Breast epithelium (tissue), 3 donors: ENCODE measurements around the gene ELOVL6.

ENCODE experiments used
- POLR2A ChIP-seq: fragments of 450-650 bp; IDR thresholded peaks from one replicate; pipeline ENCODE4 v1.6.1; 2016; ENCODE audit warnings: antibody characterized with exemption, mild to moderate bottlenecking, moderate library complexity
- POLR2AphosphoS5 ChIP-seq, 3 donors: sonication (generic); formaldehyde crosslinking; IDR thresholded peaks; one replicate each; pipeline ENCODE4 v1.6.1; 2017; ENCODE audit warnings: antibody characterized with exemption in 3 of 3
- TF ChIP-seq, protein P1 (sequence below), 3 donors: fragments of 450-650 bp; IDR thresholded peaks; one replicate each; pipeline ENCODE4 v1.5.1; 2016 to 2017; ENCODE audit warnings: antibody characterized with exemption in 3 of 3, mild to moderate bottlenecking in 3 of 3, moderate library complexity in 3 of 3

DNA sequence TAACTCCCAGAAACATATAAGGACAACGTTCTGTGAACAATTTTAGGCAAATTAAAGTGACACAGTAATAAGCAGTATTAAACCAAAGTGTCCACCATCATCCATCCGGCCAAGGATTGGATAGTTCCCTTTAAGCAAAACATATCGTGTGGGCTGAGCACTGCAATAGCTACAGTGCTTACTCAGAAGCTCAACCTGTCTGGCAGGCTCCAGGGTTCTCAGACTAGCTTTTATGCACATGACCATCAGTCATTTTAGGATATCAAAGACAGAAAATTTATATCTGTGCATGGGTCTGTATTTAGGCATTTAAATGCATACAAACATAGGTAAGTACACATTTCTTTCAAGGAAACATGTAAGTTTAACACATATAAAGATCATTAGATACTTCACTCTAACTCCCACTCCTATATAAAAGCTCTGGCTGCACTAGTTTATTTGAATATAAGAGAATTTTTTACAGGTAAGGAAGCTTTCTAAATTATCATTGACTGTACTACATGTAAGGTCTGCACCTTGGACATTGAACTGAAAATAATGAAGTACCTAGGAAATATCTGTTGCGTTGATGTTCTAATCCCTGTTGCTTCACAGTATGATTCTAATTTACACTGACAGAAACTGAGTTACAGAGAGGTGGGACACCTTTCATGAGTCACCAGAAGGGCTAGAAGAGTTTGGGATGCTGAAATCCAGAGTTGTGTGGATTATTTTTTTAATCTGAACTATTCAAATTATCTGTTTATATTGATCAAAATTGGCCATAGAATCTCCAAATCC is 67.6 kb downstream of the ELOVL6 start:
- no peak for TF ChIP-seq POLR2A
- TF ChIP-seq, protein P1, sequence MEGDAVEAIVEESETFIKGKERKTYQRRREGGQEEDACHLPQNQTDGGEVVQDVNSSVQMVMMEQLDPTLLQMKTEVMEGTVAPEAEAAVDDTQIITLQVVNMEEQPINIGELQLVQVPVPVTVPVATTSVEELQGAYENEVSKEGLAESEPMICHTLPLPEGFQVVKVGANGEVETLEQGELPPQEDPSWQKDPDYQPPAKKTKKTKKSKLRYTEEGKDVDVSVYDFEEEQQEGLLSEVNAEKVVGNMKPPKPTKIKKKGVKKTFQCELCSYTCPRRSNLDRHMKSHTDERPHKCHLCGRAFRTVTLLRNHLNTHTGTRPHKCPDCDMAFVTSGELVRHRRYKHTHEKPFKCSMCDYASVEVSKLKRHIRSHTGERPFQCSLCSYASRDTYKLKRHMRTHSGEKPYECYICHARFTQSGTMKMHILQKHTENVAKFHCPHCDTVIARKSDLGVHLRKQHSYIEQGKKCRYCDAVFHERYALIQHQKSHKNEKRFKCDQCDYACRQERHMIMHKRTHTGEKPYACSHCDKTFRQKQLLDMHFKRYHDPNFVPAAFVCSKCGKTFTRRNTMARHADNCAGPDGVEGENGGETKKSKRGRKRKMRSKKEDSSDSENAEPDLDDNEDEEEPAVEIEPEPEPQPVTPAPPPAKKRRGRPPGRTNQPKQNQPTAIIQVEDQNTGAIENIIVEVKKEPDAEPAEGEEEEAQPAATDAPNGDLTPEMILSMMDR (IDR thresholded peaks at IDR 0.05): no peak
- no peak for TF ChIP-seq POLR2AphosphoS5 (IDR thresholded peaks at IDR 0.05)
